NCI-H2196 treated with DMSO at 0.1 percent for 48 hours (cell line): ENCODE measurements around the gene HSP90AB1.

Experiments used
- DNase-seq: peaks from one replicate; lab custom pipeline; 2025; ENCODE audit not compliant: unreplicated experiment; lab: John Stamatoyannopoulos, UW

The HSP90AB1 gene

DNA sequence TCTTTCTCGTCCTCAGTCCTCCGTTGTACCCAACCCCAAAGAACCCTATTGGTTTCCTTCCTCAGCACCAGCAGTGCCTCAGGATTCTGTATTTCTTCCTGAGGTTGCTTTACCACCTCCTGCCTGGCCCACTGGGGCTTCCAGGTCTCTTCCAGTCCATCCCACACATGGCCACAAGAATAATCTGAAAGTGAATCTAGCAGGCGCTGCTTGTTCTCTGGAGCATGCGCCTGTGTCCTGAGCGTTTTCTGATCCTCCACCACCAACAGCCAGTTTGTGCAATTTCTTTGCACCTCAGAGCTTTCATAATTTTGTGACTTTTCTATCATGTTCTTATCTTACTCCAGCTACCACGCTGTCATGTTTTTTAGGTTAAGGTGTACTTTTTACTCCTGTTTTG, 11.6 kb upstream of the HSP90AB1 start:
- no peak for DNase-seq

DNA sequence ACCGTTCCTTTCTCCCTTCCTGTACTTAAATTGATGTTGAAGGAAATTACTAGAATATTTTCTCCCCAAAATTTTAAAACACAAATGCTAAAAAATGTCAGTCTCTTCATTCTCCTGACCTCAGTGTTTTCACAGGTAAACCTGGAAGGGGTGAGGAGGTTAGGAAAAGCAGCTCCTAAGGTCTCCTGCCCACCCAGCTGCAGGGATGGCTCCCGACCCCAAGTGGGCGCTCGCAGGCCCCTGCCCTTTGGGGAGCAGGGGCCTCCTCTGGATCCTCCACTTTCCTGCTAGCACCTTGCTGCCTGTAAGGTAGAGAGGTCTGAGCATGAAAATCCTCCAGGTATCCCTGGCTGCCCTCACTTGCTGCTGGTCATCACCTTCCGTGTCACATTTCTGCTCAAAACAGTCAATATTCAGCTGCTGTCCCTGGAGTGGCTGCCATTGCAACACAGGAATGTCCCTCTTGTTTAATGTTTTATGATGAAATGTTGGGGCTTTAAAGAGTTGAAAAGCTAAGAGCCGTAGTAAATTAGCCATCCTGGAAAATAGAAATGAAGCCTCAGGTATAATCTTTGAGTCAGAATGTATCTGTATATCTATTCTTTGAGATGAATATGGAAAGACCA, 10.9 kb upstream of the HSP90AB1 start:
- no peak for DNase-seq

GRCh38 chr6:44237021-44237812, 9.7 kb upstream of the HSP90AB1 start:
- peak; percentile 90 for DNase-seq

DNA sequence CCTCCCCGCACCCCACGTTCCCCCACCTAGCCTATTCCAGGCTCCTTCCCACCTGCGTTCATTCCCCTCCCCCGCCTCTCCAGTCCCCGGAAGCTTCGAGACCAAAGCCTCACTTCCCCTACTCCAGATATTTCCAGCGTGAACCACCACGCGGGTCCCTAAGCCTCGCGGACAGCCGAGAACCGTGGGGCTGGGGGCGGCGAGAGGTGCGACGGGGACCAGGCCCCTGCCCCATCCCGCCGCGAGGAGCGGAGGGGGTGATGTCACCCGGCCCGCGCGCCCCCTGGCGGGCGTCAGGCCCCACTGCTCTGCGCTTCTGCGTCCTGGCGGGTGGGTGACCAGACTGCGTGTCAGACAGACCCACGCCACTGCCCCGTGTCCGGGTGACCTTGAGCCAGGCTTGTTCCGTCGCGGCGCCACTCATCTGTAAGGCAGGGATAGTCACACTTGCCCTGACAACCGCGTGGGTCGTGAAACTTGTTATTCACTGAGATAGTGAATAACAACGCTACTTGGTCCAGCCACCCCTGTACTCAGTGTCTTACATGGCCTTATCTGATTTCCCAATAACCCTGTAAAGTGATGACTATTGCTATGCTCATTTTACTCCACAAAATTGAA, 9.0 kb upstream of the HSP90AB1 start:
- DNase-seq: peak; percentile 44

GRCh38 chr6:44238687-44239350, 8.1 kb upstream of the HSP90AB1 start:
- no peak for DNase-seq

DNA sequence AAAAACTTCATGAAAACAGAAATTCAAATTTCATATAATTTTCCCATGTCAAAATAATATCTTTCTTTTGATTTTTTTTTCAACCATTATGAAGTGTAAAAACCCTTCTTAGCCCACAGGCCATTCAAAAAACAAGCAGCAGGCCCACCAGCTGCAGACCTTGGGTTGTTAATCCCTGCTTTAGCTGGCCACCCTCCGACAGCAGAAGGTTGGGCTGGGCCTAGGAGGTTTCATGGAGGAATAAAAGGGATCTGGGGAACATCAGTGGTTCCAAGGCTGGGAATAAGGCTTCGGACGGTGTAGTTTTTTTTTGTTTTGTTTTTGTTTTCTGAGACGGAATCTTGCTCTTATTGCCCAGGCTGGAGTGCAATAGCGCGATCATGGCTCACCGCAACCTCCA, 3.6 kb upstream of the HSP90AB1 start:
- no peak for DNase-seq

- no peak for DNase-seq
Measured at GRCh38 chr6:44245391-44245911, 1.4 kb upstream of the HSP90AB1 start.

GRCh38 chr6:44245912-44246662, 814 bp upstream of the HSP90AB1 start:
- DNase-seq: peak; percentile 74

DNA sequence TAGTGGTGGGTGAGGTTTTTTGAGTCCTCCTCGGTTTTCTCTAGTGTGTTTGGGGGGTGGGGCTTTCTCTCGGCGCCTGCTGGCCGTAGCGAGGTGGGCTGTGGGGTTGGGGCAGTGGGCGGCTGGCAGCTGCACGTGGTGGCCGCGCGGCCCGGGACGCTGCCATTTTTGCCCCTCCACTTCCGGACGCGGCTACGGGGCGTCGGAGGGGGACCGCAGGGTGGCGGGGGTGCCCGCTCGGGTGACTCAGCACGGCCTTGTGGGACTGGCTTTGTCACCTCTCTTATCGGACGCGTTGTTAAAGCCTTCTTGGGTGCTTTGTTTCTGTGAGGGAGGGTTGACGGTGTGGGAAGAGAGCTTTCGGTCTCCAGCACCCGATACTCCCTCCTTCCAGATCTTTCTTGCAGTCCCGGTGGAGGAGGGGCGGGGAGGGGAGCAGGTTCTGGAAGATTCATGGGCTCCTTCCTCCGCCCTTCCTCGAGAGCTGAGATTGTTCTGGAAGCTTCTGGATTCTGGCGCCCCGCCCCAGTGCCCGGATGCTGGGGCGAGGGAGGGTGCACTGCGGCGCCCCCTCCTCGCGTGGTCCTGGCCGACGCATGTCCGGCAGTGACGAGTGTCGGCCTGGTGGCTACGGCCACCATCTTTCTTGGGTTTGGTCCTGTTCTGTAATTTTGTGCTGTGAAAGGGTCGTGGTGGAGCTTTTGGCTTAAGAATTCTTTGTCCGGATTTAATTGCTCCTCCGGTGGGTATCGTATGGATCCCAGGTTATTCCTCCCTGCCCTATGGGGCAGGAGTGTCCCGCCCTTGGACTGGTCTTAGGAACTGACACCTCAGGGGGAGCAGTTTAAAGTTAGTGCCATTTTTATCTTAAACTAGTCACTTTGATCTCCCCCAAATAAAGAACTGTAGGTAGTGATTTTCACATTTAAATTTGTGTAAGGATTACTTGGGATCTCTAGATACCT, 719 bp downstream of the HSP90AB1 start:
- DNase-seq: no peak

- DNase-seq: no peak
Measured at GRCh38 chr6:44248579-44248978, 1.7 kb downstream of the HSP90AB1 start.

DNA sequence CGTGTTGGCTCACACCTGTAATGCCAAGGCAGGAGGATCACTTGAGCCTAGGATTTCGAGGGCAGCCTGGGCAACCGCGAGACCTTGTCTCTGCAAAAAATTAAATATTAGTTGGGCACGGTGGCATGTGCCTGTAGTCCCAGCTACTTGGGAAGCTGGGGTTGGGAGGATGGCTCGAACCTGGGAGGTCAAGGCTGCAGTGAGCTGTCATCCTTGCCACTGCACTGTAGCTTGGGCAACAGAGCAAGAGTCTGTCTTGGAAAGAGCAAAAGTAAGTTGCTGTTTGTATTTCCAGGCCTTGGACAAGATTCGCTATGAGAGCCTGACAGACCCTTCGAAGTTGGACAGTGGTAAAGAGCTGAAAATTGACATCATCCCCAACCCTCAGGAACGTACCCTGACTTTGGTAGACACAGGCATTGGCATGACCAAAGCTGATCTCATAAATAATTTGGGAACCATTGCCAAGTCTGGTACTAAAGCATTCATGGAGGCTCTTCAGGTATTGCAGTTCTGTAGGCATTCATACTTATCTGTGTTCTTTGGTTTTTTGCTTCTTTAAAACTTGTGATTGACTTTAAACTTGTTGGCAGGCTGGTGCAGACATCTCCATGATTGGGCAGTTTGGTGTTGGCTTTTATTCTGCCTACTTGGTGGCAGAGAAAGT, 2.3 kb downstream of the HSP90AB1 start:
- no peak for DNase-seq

- DNase-seq: no peak
Measured at GRCh38 chr6:44250067-44250717, 3.3 kb downstream of the HSP90AB1 start.

- no peak for DNase-seq
Measured at GRCh38 chr6:44250718-44251123, 3.8 kb downstream of the HSP90AB1 start.

DNA sequence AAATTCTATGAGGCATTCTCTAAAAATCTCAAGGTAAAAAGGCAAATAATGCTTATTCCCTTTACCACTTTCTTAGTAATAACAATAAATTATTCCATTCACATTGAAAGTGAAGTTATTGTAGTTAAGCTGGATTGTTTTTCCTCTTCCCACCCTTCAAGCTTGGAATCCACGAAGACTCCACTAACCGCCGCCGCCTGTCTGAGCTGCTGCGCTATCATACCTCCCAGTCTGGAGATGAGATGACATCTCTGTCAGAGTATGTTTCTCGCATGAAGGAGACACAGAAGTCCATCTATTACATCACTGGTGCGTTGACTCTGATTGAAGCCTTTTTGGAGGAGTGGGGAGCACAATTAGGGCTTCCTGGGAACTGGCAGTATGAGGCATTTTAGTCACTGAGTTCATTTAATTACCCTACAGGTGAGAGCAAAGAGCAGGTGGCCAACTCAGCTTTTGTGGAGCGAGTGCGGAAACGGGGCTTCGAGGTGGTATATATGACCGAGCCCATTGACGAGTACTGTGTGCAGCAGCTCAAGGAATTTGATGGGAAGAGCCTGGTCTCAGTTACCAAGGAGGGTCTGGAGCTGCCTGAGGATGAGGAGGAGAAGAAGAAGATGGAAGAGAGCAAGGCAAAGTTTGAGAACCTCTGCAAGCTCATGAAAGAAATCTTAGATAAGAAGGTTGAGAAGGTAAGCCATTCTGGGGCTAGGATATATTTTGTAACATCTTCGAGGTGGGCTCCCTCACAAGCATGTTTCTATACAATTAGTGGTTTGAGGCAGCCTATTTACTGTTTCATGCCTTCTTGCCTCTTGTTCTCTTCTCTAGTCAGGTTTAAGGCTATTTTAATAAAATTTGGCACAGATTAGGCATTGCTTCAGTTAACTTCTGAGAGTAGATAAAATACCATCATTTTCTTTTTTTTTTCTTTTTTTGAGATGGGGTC, 4.9 kb downstream of the HSP90AB1 start:
- DNase-seq: no peak

DNA sequence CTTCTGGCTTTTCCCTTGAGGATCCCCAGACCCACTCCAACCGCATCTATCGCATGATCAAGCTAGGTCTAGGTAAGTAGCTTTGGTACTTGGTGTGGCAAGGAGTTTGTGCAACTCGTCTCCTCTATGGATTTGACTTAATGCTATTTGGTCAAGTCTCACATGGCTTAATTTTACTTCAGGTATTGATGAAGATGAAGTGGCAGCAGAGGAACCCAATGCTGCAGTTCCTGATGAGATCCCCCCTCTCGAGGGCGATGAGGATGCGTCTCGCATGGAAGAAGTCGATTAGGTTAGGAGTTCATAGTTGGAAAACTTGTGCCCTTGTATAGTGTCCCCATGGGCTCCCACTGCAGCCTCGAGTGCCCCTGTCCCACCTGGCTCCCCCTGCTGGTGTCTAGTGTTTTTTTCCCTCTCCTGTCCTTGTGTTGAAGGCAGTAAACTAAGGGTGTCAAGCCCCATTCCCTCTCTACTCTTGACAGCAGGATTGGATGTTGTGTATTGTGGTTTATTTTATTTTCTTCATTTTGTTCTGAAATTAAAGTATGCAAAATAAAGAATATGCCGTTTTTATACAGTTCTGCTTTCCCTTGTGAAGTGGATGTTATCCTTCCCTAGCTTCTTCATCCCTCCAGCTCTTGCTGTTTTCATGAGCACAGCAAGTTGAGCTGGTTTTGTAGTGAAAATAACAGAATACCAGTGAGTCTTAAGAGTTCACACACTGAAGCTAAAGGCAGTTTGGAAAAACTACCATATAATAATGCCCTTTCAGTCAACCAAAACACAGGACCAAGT, 6.6 kb downstream of the HSP90AB1 start:
- DNase-seq: no peak

GRCh38 chr6:44254191-44255104, 7.5 kb downstream of the HSP90AB1 start:
- no peak for DNase-seq
